HUES64 (cell line): ENCODE data around the gene HMGCS1.

ENCODE experiments used
- H3K27ac ChIP-seq: 2 replicates; pipeline ENCODE4 v1.7.0; 2013; ENCODE audit warnings: low read depth, low read length, inconsistent platforms
- H3K27me3 ChIP-seq: 2 replicates; pipeline ENCODE4 v1.6.1; 2013; ENCODE audit warnings: mild to moderate bottlenecking, low read length; ENCODE audit not compliant: insufficient read depth
- H3K36me3 ChIP-seq: 2 replicates; pipeline ENCODE4 v1.6.1; 2013; ENCODE audit warnings: mild to moderate bottlenecking, low read length; ENCODE audit not compliant: insufficient read depth
- H3K4me1 ChIP-seq: 2 replicates; pipeline ENCODE4 v1.6.1; 2013; ENCODE audit warnings: mild to moderate bottlenecking, low read length, moderate library complexity; ENCODE audit not compliant: insufficient read depth
- H3K4me3 ChIP-seq: 2 replicates; pipeline ENCODE4 v1.5.1; 2013; ENCODE audit warnings: mild to moderate bottlenecking, low read length, moderate library complexity
- H3K9ac ChIP-seq: 2 replicates; pipeline ENCODE4 v1.6.1; 2013; ENCODE audit warnings: mild to moderate bottlenecking, low read depth, low read length
- H3K9me3 ChIP-seq: 2 replicates; pipeline ENCODE4 v1.6.1; 2013; ENCODE audit warnings: low read depth, low read length; ENCODE audit not compliant: insufficient read depth
- WGBS: fragments of 150-250, 120-280 bp; methylation state at CpG from one replicate; pipeline ENCODE4 v1.1.7; 2013; ENCODE audit warnings: missing lambda C conversion rate; 5-methylcytosine and 5-hydroxymethylcytosine counted together

The HMGCS1 gene

GRCh38 chr5:43244823-43245565 lies 68.2 kb downstream of the HMGCS1 start:
- H3K36me3 ChIP-seq: no peaks in the 10 kb centered on the region
- no peak overlapping the region for H3K4me3 ChIP-seq
- no peaks in the 10 kb centered on the region for H3K27me3 ChIP-seq
- 89% methylated on average over 11 of the region's 11 CpGs for WGBS
- no peak overlapping the region for H3K9ac ChIP-seq
- no peak overlapping the region for H3K27ac ChIP-seq
- H3K4me1 ChIP-seq: no peaks in the 10 kb centered on the region
- H3K9me3 ChIP-seq: no peaks in the 10 kb centered on the region

GRCh38 chr5:43243270-43243669 lies 69.9 kb downstream of the HMGCS1 start:
- no peak overlapping the region for H3K9ac ChIP-seq

GRCh38 chr5:43242196-43242595 lies 71.0 kb downstream of the HMGCS1 start:
- Histone ChIP-seq H3K27ac (no peak overlapping the region), H3K36me3 (no peaks in the 10 kb centered on the region), H3K4me3 (no peak overlapping the region), H3K9me3 (no peaks in the 10 kb centered on the region), H3K9ac (no peak overlapping the region), H3K4me1 (no peaks in the 10 kb centered on the region), H3K27me3 (no peaks in the 10 kb centered on the region)
- 81% methylated on average over 1 of the region's 1 CpG for WGBS

More at GRCh38 chr5:43243270-43243669, 69.9 kb downstream of the HMGCS1 start:
- no peaks in the 10 kb centered on the region for H3K4me1 ChIP-seq
- no peaks in the 10 kb centered on the region for H3K9me3 ChIP-seq
- no peaks in the 10 kb centered on the region for H3K36me3 ChIP-seq
- H3K27ac ChIP-seq: no peak overlapping the region
- H3K27me3 ChIP-seq: no peaks in the 10 kb centered on the region
- H3K4me3 ChIP-seq: no peak overlapping the region
